Large intestine (tissue), 3 donors: Measurements from ENCODE around the gene GLP1R. TPM values are rescaled to one million over a fixed set of nuclear protein-coding genes. Genes with fewer than 3 reads are reported as not detected.
A peak's percentile ranks its signal among the peaks of the same experiment; 100 is the strongest.

Source experiments
- DNase-seq, 2 donors: peaks; one replicate each; pipeline versions ENCODE4 v3.0.0 to v3.0.0-alpha.2; 2013
- H3K27ac ChIP-seq: one replicate; pipeline ENCODE4 v1.5.1; 2013; ENCODE audit warnings: low read length
- H3K27me3 ChIP-seq: 2 replicates; pipeline ENCODE4 v1.6.1; 2013; ENCODE audit warnings: low read length; ENCODE audit not compliant: control insufficient read depth, insufficient read depth
- H3K36me3 ChIP-seq: 2 replicates; pipeline ENCODE4 v1.6.1; 2013; ENCODE audit warnings: low read length; ENCODE audit not compliant: control insufficient read depth, insufficient read depth
- H3K4me1 ChIP-seq: one replicate; pipeline ENCODE4 v1.6.1; 2013; ENCODE audit warnings: low read length; ENCODE audit not compliant: control insufficient read depth, insufficient read depth
- H3K4me3 ChIP-seq: one replicate; pipeline ENCODE4 v1.5.1; 2013; ENCODE audit warnings: low read length
- H3K9me3 ChIP-seq: one replicate; pipeline ENCODE4 v1.6.1; 2013; ENCODE audit warnings: mild to moderate bottlenecking, low read depth, low read length, moderate library complexity; ENCODE audit not compliant: control insufficient read depth
- WGBS: methylation state at CpG from one replicate; pipeline ENCODE4 v1.1.5; 2013; ENCODE audit warnings: low lambda C conversion rate; ENCODE audit not compliant: insufficient coverage; 5-methylcytosine and 5-hydroxymethylcytosine counted together
- polyA plus RNA-seq: library from polyadenylated mRNA; unstranded; fragments of 120-200 nt; gene quantifications from one replicate; pipeline ENCODE4 v1.2.1, GENCODE V29; 2013

The GLP1R gene
- polyA plus RNA-seq, 1 donor: 0.84 TPM

GRCh38 chr6:39076623-39077535 is 28.3 kb downstream of the GLP1R start:
- no peak for DNase-seq
- no peaks in the 10 kb centered on the region for H3K27me3 ChIP-seq
- H3K9me3 ChIP-seq: no peaks in the 10 kb centered on the region
- no peaks in the 10 kb centered on the region for H3K4me1 ChIP-seq
- H3K27ac ChIP-seq: no peak overlapping the region
- H3K4me3 ChIP-seq: no peak overlapping the region
- H3K36me3 ChIP-seq: no peaks in the 10 kb centered on the region
- WGBS: no CpG with 5 or more reads among the region's 9 CpGs

- no peaks in the 10 kb centered on the region for H3K36me3 ChIP-seq
- H3K4me1 ChIP-seq: no peaks in the 10 kb centered on the region
- no peak for DNase-seq
- no peaks in the 10 kb centered on the region for H3K9me3 ChIP-seq
- WGBS: no CpG with 5 or more reads among the region's 11 CpGs
- no peaks in the 10 kb centered on the region for H3K27me3 ChIP-seq
- H3K4me3 ChIP-seq: no peak overlapping the region
- no peak overlapping the region for H3K27ac ChIP-seq
Measured at GRCh38 chr6:39077882-39078594, 29.5 kb downstream of the GLP1R start.

DNA sequence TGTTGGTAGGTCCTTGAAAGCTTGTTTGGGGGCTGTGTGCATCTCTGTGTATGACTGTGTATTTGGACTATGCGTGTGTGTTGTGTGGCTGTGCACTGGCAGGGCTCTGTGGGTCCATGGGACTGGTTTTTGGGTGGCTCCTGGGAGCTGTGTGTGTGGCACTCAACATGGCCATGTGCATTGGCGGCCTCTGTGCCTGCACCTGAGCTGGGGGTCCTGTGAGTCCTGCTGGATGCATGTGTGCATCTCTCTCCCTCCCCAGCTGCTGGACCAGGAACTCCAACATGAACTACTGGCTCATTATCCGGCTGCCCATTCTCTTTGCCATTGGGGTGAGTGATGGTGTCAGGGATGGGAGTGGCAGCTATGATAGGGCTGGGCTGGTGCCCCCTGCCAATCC is 30.1 kb downstream of the GLP1R start:
- no CpG with 5 or more reads among the region's 3 CpGs for WGBS
- no peak for DNase-seq
- H3K9me3 ChIP-seq: no peaks in the 10 kb centered on the region
- no peak overlapping the region for H3K4me3 ChIP-seq
- no peaks in the 10 kb centered on the region for H3K36me3 ChIP-seq
- no peak overlapping the region for H3K27ac ChIP-seq
- H3K27me3 ChIP-seq: no peaks in the 10 kb centered on the region
- no peaks in the 10 kb centered on the region for H3K4me1 ChIP-seq

- DNase-seq: no peak
- no peaks in the 10 kb centered on the region for H3K36me3 ChIP-seq
- no peaks in the 10 kb centered on the region for H3K9me3 ChIP-seq
- no peak overlapping the region for H3K4me3 ChIP-seq
- WGBS: no CpG with 5 or more reads among the region's 8 CpGs
- H3K27ac ChIP-seq: no peak overlapping the region
- no peaks in the 10 kb centered on the region for H3K4me1 ChIP-seq
- H3K27me3 ChIP-seq: no peaks in the 10 kb centered on the region
Measured at GRCh38 chr6:39079197-39080125, 30.9 kb downstream of the GLP1R start.

- WGBS: no CpG with 5 or more reads among the region's 5 CpGs
- no peak overlapping the region for H3K4me3 ChIP-seq
- no peak for DNase-seq
Measured at GRCh38 chr6:39080246-39080875, 31.8 kb downstream of the GLP1R start.

DNA sequence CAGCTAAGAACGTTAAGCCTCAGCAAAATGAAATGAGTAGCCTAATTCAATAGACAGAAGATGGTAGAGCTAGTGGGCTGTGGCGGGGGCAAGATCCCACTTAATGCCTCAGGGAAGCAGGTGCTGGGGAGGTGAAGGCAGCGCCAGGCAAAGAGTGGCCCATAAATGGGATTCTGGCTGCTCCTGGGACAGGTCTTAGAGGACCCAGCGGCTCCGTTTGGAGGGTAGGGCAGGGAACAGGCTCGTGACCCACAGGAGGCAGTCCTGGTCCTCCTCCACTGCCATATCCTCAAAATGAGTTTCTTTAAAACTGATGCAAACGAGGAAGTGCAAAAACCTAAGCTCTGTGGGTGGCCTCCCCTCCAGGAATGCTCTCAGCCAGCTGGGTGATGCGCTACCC is 33.7 kb downstream of the GLP1R start:
- WGBS: no CpG with 5 or more reads among the region's 8 CpGs
- H3K27me3 ChIP-seq: peaks cover 8% of the 10 kb centered on the region
- no peaks in the 10 kb centered on the region for H3K4me1 ChIP-seq
- no peaks in the 10 kb centered on the region for H3K36me3 ChIP-seq
- H3K27ac ChIP-seq: no peak overlapping the region
- no peak overlapping the region for H3K4me3 ChIP-seq
- DNase-seq: no peak
- no peaks in the 10 kb centered on the region for H3K9me3 ChIP-seq

More at GRCh38 chr6:39080246-39080875, 31.8 kb downstream of the GLP1R start:
- Histone ChIP-seq H3K4me1 (no peaks in the 10 kb centered on the region), H3K9me3 (no peaks in the 10 kb centered on the region), H3K36me3 (no peaks in the 10 kb centered on the region), H3K27me3 (peaks cover 3% of the 10 kb centered on the region), H3K27ac (no peak overlapping the region)

DNA sequence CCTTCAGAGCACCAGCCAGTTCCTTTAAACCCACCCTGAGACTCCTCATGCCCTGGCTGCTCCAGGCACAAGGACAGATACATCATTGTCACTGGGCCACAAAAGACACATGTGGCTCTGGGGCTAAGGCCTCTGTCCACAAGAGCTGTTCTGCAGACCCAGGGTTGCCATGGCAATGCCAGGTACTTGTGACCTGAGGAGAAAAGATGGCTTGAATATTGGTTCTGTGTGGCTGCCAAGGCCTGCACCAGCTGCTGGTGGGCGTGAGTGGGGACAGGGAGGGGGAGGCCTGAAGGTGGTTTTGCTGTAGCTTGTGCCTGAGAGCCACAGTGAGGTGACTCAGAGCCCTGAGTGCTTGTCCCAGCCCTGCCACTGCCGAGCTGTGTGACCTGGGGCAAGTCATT is 34.7 kb downstream of the GLP1R start:
- no peak overlapping the region for H3K4me3 ChIP-seq
- H3K9me3 ChIP-seq: no peaks in the 10 kb centered on the region
- peaks cover 13% of the 10 kb centered on the region for H3K27me3 ChIP-seq
- DNase-seq: no peak
- no CpG with 5 or more reads among the region's 2 CpGs for WGBS
- no peak overlapping the region for H3K27ac ChIP-seq
- H3K36me3 ChIP-seq: no peaks in the 10 kb centered on the region
- H3K4me1 ChIP-seq: no peaks in the 10 kb centered on the region

GRCh38 chr6:39084506-39084905 is 35.9 kb downstream of the GLP1R start:
- H3K27ac ChIP-seq: peak overlapping the region; percentile 17
- peak in 1 of 2 donors; percentile 25 for DNase-seq
- H3K4me3 ChIP-seq: no peak overlapping the region
- H3K9me3 ChIP-seq: no peaks in the 10 kb centered on the region
- peaks cover 16% of the 10 kb centered on the region for H3K27me3 ChIP-seq
- no peaks in the 10 kb centered on the region for H3K36me3 ChIP-seq
- WGBS: no CpG with 5 or more reads among the region's 7 CpGs
- no peaks in the 10 kb centered on the region for H3K4me1 ChIP-seq

DNA sequence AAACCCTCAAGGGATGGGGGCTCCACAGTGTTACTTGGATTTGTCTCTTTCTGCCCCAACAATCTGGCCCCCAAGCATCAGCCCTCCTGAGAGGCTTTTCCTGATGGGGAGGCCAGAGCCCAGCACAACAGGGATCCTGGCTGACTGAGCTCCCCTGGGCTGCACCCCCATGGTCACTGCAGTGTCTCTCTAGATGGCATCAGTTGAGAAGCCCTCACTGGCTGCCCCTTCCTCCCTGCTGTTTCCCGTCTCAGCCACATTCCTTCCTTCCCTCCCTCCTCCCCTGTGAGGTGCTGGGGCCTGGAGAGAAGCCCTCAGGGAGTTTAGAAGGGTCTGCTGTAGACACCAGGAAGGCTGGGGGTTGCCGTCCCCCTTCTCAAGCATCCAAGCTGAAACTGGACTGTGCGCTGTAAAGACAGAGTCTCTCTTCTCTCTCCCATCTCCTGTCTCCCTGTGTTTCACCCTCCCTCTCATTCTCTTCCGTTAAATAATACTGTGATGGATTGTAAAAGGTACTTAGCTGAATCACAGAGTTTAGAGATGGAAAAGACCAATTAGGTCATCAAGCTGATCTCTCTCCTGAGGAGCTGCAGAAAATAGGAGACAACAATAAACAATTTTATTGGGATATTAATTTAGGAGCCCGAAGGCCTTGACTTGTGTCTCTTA is 36.7 kb downstream of the GLP1R start:
- 93% methylated on average over 3 of the region's 5 CpGs for WGBS
- Histone ChIP-seq H3K27ac (peak overlapping the region; percentile 17), H3K27me3 (peaks cover 16% of the 10 kb centered on the region)

More for the DNA sequence above, 36.7 kb downstream of the GLP1R start:
- Histone ChIP-seq H3K4me3 (no peak overlapping the region), H3K9me3 (no peaks in the 10 kb centered on the region), H3K36me3 (no peaks in the 10 kb centered on the region), H3K4me1 (no peaks in the 10 kb centered on the region)
- DNase-seq: no peak
